Panc1 (cell line): ENCODE results near the gene PSMA8.

Experiments
- CTCF ChIP-seq: fragments of 450-650 bp; IDR thresholded peaks from 2 replicates; pipeline ENCODE4 v1.5.1; 2017; ENCODE audit warnings: mild to moderate bottlenecking
- POLR2AphosphoS5 ChIP-seq: IDR thresholded peaks from 2 replicates; pipeline ENCODE4 v1.6.1; 2012; ENCODE audit warnings: mild to moderate bottlenecking, low read depth, low read length, moderate library complexity
- SIN3A ChIP-seq: IDR thresholded peaks from 2 replicates; pipeline ENCODE4 v1.6.1; 2012; ENCODE audit warnings: low read depth, mild to moderate bottlenecking, low read length, moderate library complexity, borderline replicate concordance; ENCODE audit not compliant: insufficient read depth

- no peak for TF ChIP-seq CTCF
- TF ChIP-seq SIN3A, result no peak
- TF ChIP-seq POLR2AphosphoS5, result no peak
Observed at GRCh38 chr18:26157326-26157725, 23.7 kb downstream of the PSMA8 start.
